ENCODE data around the gene TDRD1. TPM values are rescaled to one million over a fixed set of nuclear protein-coding genes. Genes with fewer than 3 reads are reported as not detected.

Gene TDRD1
- total and polyA plus RNA-seq, 10 of the 15 experiments (the other 5 are each of a cell fraction or from before 2014, with no cell fraction given) = 0.03 to 0.04 TPM; not detected in 8

- TF ChIP-seq KAT2A (conservative IDR thresholded peaks at IDR 0.05; ENCODE audit: control insufficient read depth, low read depth, low read length) = no peak
- TF ChIP-seq HSF1 (IDR thresholded peaks at IDR 0.05; ENCODE audit: low read depth, low read length) = no peak
- no peak for TF ChIP-seq CBX5 (IDR thresholded peaks at IDR 0.05; ENCODE audit: low read depth)
These were observed 72.9 kb downstream of the TDRD1 start (continued) for GRCh38 chr10:114252092-114252491.

- intact Hi-C loops (cut with micrococcal nuclease; ENCODE audit: unreplicated experiment) (no loop called here), in situ Hi-C loops (cut with MboI) (no loop called here)
- TF ChIP-seq CTCF (IDR thresholded peaks at IDR 0.05 in 2 of 3, conservative IDR thresholded peaks at IDR 0.05 in 1 of 3; ENCODE audit: control insufficient read depth in 2 of 3, extremely low read depth in 1 of 3, insufficient read depth in 1 of 3, low read depth in 3 of 3, low read length in 3 of 3) (no peak), NFIC (IDR thresholded peaks at IDR 0.05; ENCODE audit: low read depth, low read length) (no peak), GABPA (IDR thresholded peaks at IDR 0.05; ENCODE audit: low read depth) (no peak)
- H4K20me1 ChIP-seq (ENCODE audit: control insufficient read depth, insufficient read depth) = no peaks in the 10 kb centered on the region
- FAIRE-seq (no peak), DNase-seq (ENCODE audit: low read depth, low spot score) (no peak), ATAC-seq (no peak)
- ChIA-PET POLR2A (no interaction called here), SMC1A (ENCODE audit: uncharacterized antibody, unreplicated experiment) (no interaction called here), RAD21 (ENCODE audit: unreplicated experiment) (no interaction called here), CTCF (no interaction called here)
- no peaks in the 10 kb centered on the region for H3K9me3 ChIP-seq (replicated peaks; ENCODE audit: control insufficient read depth, insufficient read depth, low read length)
- H3K27ac ChIP-seq (ENCODE audit: control insufficient read depth, insufficient read depth) = no peak overlapping the region
- no peaks in the 10 kb centered on the region for H3K36me3 ChIP-seq (ENCODE audit: control insufficient read depth in 2 of 2, insufficient read depth in 2 of 2, low read length in 1 of 2)
- 94% methylated on average over 3 of the region's 7 CpGs for WGBS (ENCODE audit: insufficient coverage, insufficient replicate concordance, low lambda C conversion rate, missing lambda C conversion rate)
- no peak overlapping the region for H3K4me2 ChIP-seq (ENCODE audit: control insufficient read depth, insufficient read depth)
- H3K27me3 ChIP-seq (replicated peaks in 1 of 2; ENCODE audit: control insufficient read depth in 2 of 2, insufficient read depth in 2 of 2, low read length in 1 of 2) = no peaks in the 10 kb centered on the region
- H2AFZ ChIP-seq (ENCODE audit: control insufficient read depth, low read depth, low read length) = no peak overlapping the region
- H3K79me2 ChIP-seq (ENCODE audit: control insufficient read depth, insufficient read depth, low read length) = no peaks in the 10 kb centered on the region
- no peak overlapping the region for H3K4me3 ChIP-seq
- BruUV-seq (replicated peaks) = no TSS peak
- H3K4me1 ChIP-seq (ENCODE audit: control insufficient read depth, insufficient read depth, low read length) = no peaks in the 10 kb centered on the region
- no peak overlapping the region for H3K9ac ChIP-seq (ENCODE audit: control insufficient read depth, insufficient read depth, low read length)
These were observed 73.7 kb downstream of the TDRD1 start for GRCh38 chr10:114252883-114253282.
